Ectodermal cell (in vitro differentiated cells): ENCODE results near the gene XYLT1.

Experiments
- H3K27ac ChIP-seq: 2 replicates; pipeline ENCODE4 v1.7.0; 2013; ENCODE audit warnings: mild to moderate bottlenecking, low read depth, low read length; ENCODE audit not compliant: insufficient read depth, poor library complexity, severe bottlenecking
- H3K27me3 ChIP-seq: 2 replicates; pipeline ENCODE4 v1.7.0; 2013; ENCODE audit warnings: mild to moderate bottlenecking, low read length; ENCODE audit not compliant: insufficient read depth, control insufficient read depth, poor library complexity, severe bottlenecking
- H3K36me3 ChIP-seq: one replicate; pipeline ENCODE4 v1.7.0; 2013; ENCODE audit warnings: low read length; ENCODE audit not compliant: control insufficient read depth, insufficient read depth
- H3K4me1 ChIP-seq: one replicate; pipeline ENCODE4 v1.7.0; 2013; ENCODE audit warnings: low read length; ENCODE audit not compliant: control insufficient read depth, insufficient read depth
- H3K4me3 ChIP-seq: 2 replicates; pipeline ENCODE4 v1.7.0; 2013; ENCODE audit warnings: low read depth, low read length, control low read depth; ENCODE audit not compliant: insufficient read depth
- H3K9me3 ChIP-seq: 2 replicates; pipeline ENCODE4 v1.7.0; 2013; ENCODE audit warnings: mild to moderate bottlenecking, low read length, moderate library complexity; ENCODE audit not compliant: control insufficient read depth
- WGBS, 2 experiments: methylation state at CpG; one replicate each; pipeline ENCODE4 v1.1.7; 2013; ENCODE audit warnings: missing lambda C conversion rate in 2 of 2; 5-methylcytosine and 5-hydroxymethylcytosine counted together

Gene XYLT1

GRCh38 chr16:17109413-17109812, 361.3 kb downstream of the XYLT1 start:
- peaks cover 22% of the 10 kb centered on the region for H3K4me1 ChIP-seq
- H3K27me3 ChIP-seq = no peaks in the 10 kb centered on the region
- no peaks in the 10 kb centered on the region for H3K9me3 ChIP-seq
- no peak overlapping the region for H3K27ac ChIP-seq
- no peaks in the 10 kb centered on the region for H3K36me3 ChIP-seq
- no peak overlapping the region for H3K4me3 ChIP-seq

- peaks cover 22% of the 10 kb centered on the region for H3K4me1 ChIP-seq
- H3K9me3 ChIP-seq = no peaks in the 10 kb centered on the region
- no peaks in the 10 kb centered on the region for H3K36me3 ChIP-seq
- no peaks in the 10 kb centered on the region for H3K27me3 ChIP-seq
- no peak overlapping the region for H3K27ac ChIP-seq
- no peak overlapping the region for H3K4me3 ChIP-seq
- WGBS, 2 experiments = 95 to 96% methylated on average over 17 of the region's 17 CpGs
Measured at GRCh38 chr16:17108596-17108995, 362.2 kb downstream of the XYLT1 start.

GRCh38 chr16:17107450-17107849, 363.3 kb downstream of the XYLT1 start:
- WGBS, 2 experiments = 93 to 95% methylated on average over 8 of the region's 8 CpGs
- no peaks in the 10 kb centered on the region for H3K27me3 ChIP-seq
- H3K4me3 ChIP-seq = no peak overlapping the region
- H3K27ac ChIP-seq = no peak overlapping the region
- no peaks in the 10 kb centered on the region for H3K9me3 ChIP-seq
- H3K4me1 ChIP-seq = peaks cover 22% of the 10 kb centered on the region
- H3K36me3 ChIP-seq = no peaks in the 10 kb centered on the region

- Histone ChIP-seq H3K36me3 (no peaks in the 10 kb centered on the region), H3K9me3 (no peaks in the 10 kb centered on the region), H3K27me3 (no peaks in the 10 kb centered on the region), H3K27ac (no peak overlapping the region), H3K4me3 (no peak overlapping the region), H3K4me1 (peaks cover 22% of the 10 kb centered on the region)
- WGBS, 2 experiments = 66 to 68% methylated on average over 12 to 14 of the region's 14 CpGs
Measured at GRCh38 chr16:17106243-17106791, 364.4 kb downstream of the XYLT1 start.

GRCh38 chr16:17105239-17105797, 365.4 kb downstream of the XYLT1 start:
- H3K36me3 ChIP-seq = no peaks in the 10 kb centered on the region
- H3K4me3 ChIP-seq = no peak overlapping the region
- peaks cover 22% of the 10 kb centered on the region for H3K4me1 ChIP-seq
- no peak overlapping the region for H3K27ac ChIP-seq
- no peaks in the 10 kb centered on the region for H3K9me3 ChIP-seq
- WGBS, 2 experiments = 68 to 76% methylated on average over 10 of the region's 10 CpGs
- no peaks in the 10 kb centered on the region for H3K27me3 ChIP-seq

- Histone ChIP-seq H3K27ac (no peak overlapping the region), H3K27me3 (no peaks in the 10 kb centered on the region), H3K4me3 (no peak overlapping the region), H3K9me3 (no peaks in the 10 kb centered on the region), H3K4me1 (peaks cover 22% of the 10 kb centered on the region), H3K36me3 (no peaks in the 10 kb centered on the region)
- 94% methylated on average over 5 of the region's 5 CpGs for WGBS, 2 experiments
Measured at GRCh38 chr16:17104654-17105053, 366.1 kb downstream of the XYLT1 start.

GRCh38 chr16:17103216-17103615, 367.5 kb downstream of the XYLT1 start:
- H3K36me3 ChIP-seq = no peaks in the 10 kb centered on the region
- no peak overlapping the region for H3K4me3 ChIP-seq
- H3K4me1 ChIP-seq = peaks cover 22% of the 10 kb centered on the region
- H3K9me3 ChIP-seq = no peaks in the 10 kb centered on the region
- no peaks in the 10 kb centered on the region for H3K27me3 ChIP-seq
- H3K27ac ChIP-seq = no peak overlapping the region
- WGBS, 2 experiments = 95 to 97% methylated on average over 3 of the region's 3 CpGs

- Histone ChIP-seq H3K9me3 (no peaks in the 10 kb centered on the region), H3K4me3 (no peak overlapping the region), H3K4me1 (peaks cover 16% of the 10 kb centered on the region), H3K27ac (no peak overlapping the region), H3K27me3 (no peaks in the 10 kb centered on the region), H3K36me3 (no peaks in the 10 kb centered on the region)
- WGBS, 2 experiments = 87 to 97% methylated on average over 2 of the region's 2 CpGs
Measured at GRCh38 chr16:17101646-17102045, 369.1 kb downstream of the XYLT1 start.

GRCh38 chr16:17098685-17099084, 372.1 kb downstream of the XYLT1 start:
- Histone ChIP-seq H3K36me3 (no peaks in the 10 kb centered on the region), H3K27me3 (no peaks in the 10 kb centered on the region), H3K4me1 (no peaks in the 10 kb centered on the region), H3K9me3 (no peaks in the 10 kb centered on the region), H3K4me3 (no peak overlapping the region), H3K27ac (no peak overlapping the region)
- WGBS, 2 experiments = 94 to 98% methylated on average over 6 of the region's 6 CpGs

- Histone ChIP-seq H3K27me3 (no peaks in the 10 kb centered on the region), H3K4me3 (no peak overlapping the region), H3K9me3 (no peaks in the 10 kb centered on the region), H3K36me3 (no peaks in the 10 kb centered on the region), H3K4me1 (peaks cover 18% of the 10 kb centered on the region), H3K27ac (peak overlapping the region; percentile 85)
- WGBS, 2 experiments = 72 to 79% methylated on average over 2 of the region's 2 CpGs
Measured at GRCh38 chr16:17084130-17084529, 386.6 kb downstream of the XYLT1 start.

GRCh38 chr16:17083628-17084027, 387.1 kb downstream of the XYLT1 start:
- H3K36me3 ChIP-seq = no peaks in the 10 kb centered on the region
- 5 to 13% methylated on average over 1 of the region's 1 CpG for WGBS, 2 experiments
- no peaks in the 10 kb centered on the region for H3K9me3 ChIP-seq
- H3K4me3 ChIP-seq = no peak overlapping the region
- peak overlapping the region; percentile 85 for H3K27ac ChIP-seq
- H3K27me3 ChIP-seq = no peaks in the 10 kb centered on the region
- peaks cover 18% of the 10 kb centered on the region for H3K4me1 ChIP-seq
